Gastrocnemius medialis (tissue), 4 donors: Measurements from ENCODE around the gene SF3B6. TPM values are rescaled to one million over a fixed set of nuclear protein-coding genes. Genes with fewer than 3 reads are reported as not detected.
A peak's percentile ranks its signal among the peaks of the same experiment; 100 is the strongest.

Experiments
- ATAC-seq, 2 donors: fragments of 150-250 bp; one replicate each; pipeline ENCODE4 v1.9.1; 2016
- DNase-seq, 2 donors: peaks; one replicate each; pipeline ENCODE4 v3.0.0-alpha.2; 2019
- H3K27ac ChIP-seq, 4 donors: fragments of 200-600 bp; sonication (generic); 1 replicate in 1 of 4; 2 replicates in 3 of 4; pipeline ENCODE4 v1.5.1; 2016 to 2018; ENCODE audit warnings: mild to moderate bottlenecking in 2 of 4, moderate library complexity in 1 of 4
- H3K27me3 ChIP-seq, 3 donors: fragments of 200-600 bp; sonication (generic) in 2 of 3; 1 replicate in 1 of 3; 2 replicates in 2 of 3; pipeline versions ENCODE4 v1.5.1 to v1.6.0; 2016 to 2019; ENCODE audit warnings: mild to moderate bottlenecking in 1 of 3, moderate library complexity in 1 of 3
- H3K36me3 ChIP-seq, 2 donors: fragments of 200-600 bp; sonication (generic) in 1 of 2; one replicate each; pipeline ENCODE4 v1.5.1; 2017 to 2018
- H3K4me1 ChIP-seq, 2 donors: fragments of 200-600 bp; sonication (generic) in 1 of 2; one replicate each; pipeline ENCODE4 v1.5.1; 2016 to 2017; ENCODE audit warnings: mild to moderate bottlenecking in 2 of 2
- H3K4me3 ChIP-seq, 4 donors: fragments of 200-600 bp; sonication (generic) in 3 of 4; 1 replicate in 1 of 4; 2 replicates in 3 of 4; pipeline ENCODE4 v1.5.1; 2016 to 2019; ENCODE audit warnings: mild to moderate bottlenecking in 2 of 4
- H3K9me3 ChIP-seq, 3 donors: fragments of 200-600 bp; sonication (generic) in 2 of 3; 1 replicate in 1 of 3; 2 replicates in 2 of 3; pipeline ENCODE4 v1.5.1; 2016 to 2019
- CTCF ChIP-seq, 5 experiments: fragments of 450-650 bp in 3 of 5; fragments of 200-600 bp in 2 of 5; sonication (generic) in 2 of 5; IDR thresholded peaks in 4 of 5; conservative IDR thresholded peaks in 1 of 5; 1 replicate in 4 of 5; 2 replicates in 1 of 5; pipeline ENCODE4 v1.5.1; 2016 to 2019; ENCODE audit warnings: antibody characterized with exemption in 5 of 5, mild to moderate bottlenecking in 3 of 5, moderate library complexity in 3 of 5
- POLR2A ChIP-seq, 2 donors: fragments of 450-650 bp; IDR thresholded peaks; one replicate each; pipeline ENCODE4 v1.6.1; 2017; ENCODE audit warnings: antibody characterized with exemption in 2 of 2, mild to moderate bottlenecking in 2 of 2, moderate library complexity in 2 of 2
- in situ Hi-C, 4 donors: fragments of 200-750 bp; cut with MboI; loops; one replicate each; pipeline versions ENCODE4 v1.15.0 to v1.8.0; 2017; ENCODE audit warnings: low sequenced_read_pairs in 4 of 4
- intact Hi-C: fragments of 100-400 bp; cut with DNase I; formaldehyde crosslinking; loops from one replicate; pipeline ENCODE4 v1.15.1; 2023; ENCODE audit warnings: low total_unique reads
- total RNA-seq, 4 donors: library from RNA; depleted of rRNA; stranded (reverse); fragments of >200 nt; gene quantifications; one replicate each; pipeline versions ENCODE4 v1.1.0 to v1.2.3, GENCODE V29; 2016

Gene SF3B6
- total RNA-seq, 4 donors from 2014 or later = 55.2 to 88.1 (median 70.5) TPM

- no peaks in the 10 kb centered on the region for H3K9me3 ChIP-seq
- ATAC-seq (no peak), DNase-seq (no peak)
- intact Hi-C loops = loop anchor here (2.0 kb wide), 2 partner anchors 45 to 151 kb away; partner anchors contain the start of genes ATAD2B, FAM228B and PFN4
- H3K27ac ChIP-seq = peak overlapping the region; percentile 84 to 90 (median 87)
- peaks cover 0 to 20% of the 10 kb centered on the region in 2 donors for H3K36me3 ChIP-seq
- peaks cover 21 to 22% of the 10 kb centered on the region in 2 donors for H3K4me1 ChIP-seq
- in situ Hi-C loops = loop anchor here in 2 of 4 donors (5.0 to 25.0 kb wide), 3 partner anchors 143 to 240 kb away; partner anchors contain the start of gene ATAD2B (in 1 of the 2)
- H3K4me3 ChIP-seq = peak overlapping the region; percentile 80 to 92 (median 84)
- no peaks in the 10 kb centered on the region for H3K27me3 ChIP-seq
- no peak for TF ChIP-seq POLR2A (IDR thresholded peaks at IDR 0.05)
- TF ChIP-seq CTCF (IDR thresholded peaks at IDR 0.05 in 4 of 5, conservative IDR thresholded peaks at IDR 0.05 in 1 of 5) = no peak
Measured at GRCh38 chr2:24077535-24077877, 1.4 kb upstream of the SF3B6 start.

GRCh38 chr2:24076849-24077534 lies 866 bp upstream of the SF3B6 start:
- no peak for TF ChIP-seq CTCF (IDR thresholded peaks at IDR 0.05 in 4 of 5, conservative IDR thresholded peaks at IDR 0.05 in 1 of 5)
- no peak for TF ChIP-seq POLR2A (IDR thresholded peaks at IDR 0.05)
- in situ Hi-C loops = loop anchor here in 2 of 4 donors (5.0 to 25.0 kb wide), 3 partner anchors 142 to 240 kb away; partner anchors contain the start of gene ATAD2B (in 1 of the 2)
- Histone ChIP-seq H3K27me3 (no peaks in the 10 kb centered on the region), H3K36me3 (peaks cover 0 to 15% of the 10 kb centered on the region in 2 donors), H3K27ac (peak overlapping the region; percentile 84 to 90 (median 87)), H3K9me3 (no peaks in the 10 kb centered on the region), H3K4me1 (peaks cover 21 to 22% of the 10 kb centered on the region in 2 donors), H3K4me3 (peak overlapping the region; percentile 80 to 92 (median 84))
- peak; percentile 1 to 8 for ATAC-seq
- intact Hi-C loops = loop anchor here (1.0 to 2.0 kb wide), 4 partner anchors 30 to 150 kb away; partner anchors contain the start of genes ATAD2B, FAM228B, PFN4 and UBXN2A
- no peak for DNase-seq

GRCh38 chr2:24075259-24075658 lies 867 bp downstream of the SF3B6 start:
- TF ChIP-seq CTCF (IDR thresholded peaks at IDR 0.05 in 4 of 5, conservative IDR thresholded peaks at IDR 0.05 in 1 of 5) (no peak), POLR2A (IDR thresholded peaks at IDR 0.05) (no peak)
- DNase-seq (no peak), ATAC-seq (no peak)
- intact Hi-C loops (no loop called here), in situ Hi-C loops (loop anchor here in 2 of 4 donors (5.0 to 25.0 kb wide), 3 partner anchors 140 to 238 kb away; partner anchors contain the start of gene ATAD2B (in 1 of the 2))
- H3K4me1 ChIP-seq = peaks cover 21 to 22% of the 10 kb centered on the region in 2 donors
- H3K27me3 ChIP-seq = no peaks in the 10 kb centered on the region
- peaks cover 0 to 12% of the 10 kb centered on the region in 2 donors for H3K36me3 ChIP-seq
- H3K27ac ChIP-seq = peak overlapping the region; percentile 84 to 90 (median 87)
- no peaks in the 10 kb centered on the region for H3K9me3 ChIP-seq
- H3K4me3 ChIP-seq = peak overlapping the region; percentile 80 to 92 (median 84)

- in situ Hi-C loops (loop anchor here in 1 of 4 donors (10.0 kb wide), 1 partner anchor 139 kb away; no protein-coding TSS in a partner anchor), intact Hi-C loops (no loop called here)
- Histone ChIP-seq H3K36me3 (peaks cover 0 to 16% of the 10 kb centered on the region in 2 donors), H3K9me3 (no peaks in the 10 kb centered on the region), H3K4me3 (no peak overlapping the region), H3K27me3 (no peaks in the 10 kb centered on the region), H3K27ac (no peak overlapping the region), H3K4me1 (peaks cover 21 to 22% of the 10 kb centered on the region in 2 donors)
- DNase-seq = no peak
- no peak for ATAC-seq
- no peak for TF ChIP-seq POLR2A (IDR thresholded peaks at IDR 0.05)
- no peak for TF ChIP-seq CTCF (IDR thresholded peaks at IDR 0.05 in 4 of 5, conservative IDR thresholded peaks at IDR 0.05 in 1 of 5)
Measured at GRCh38 chr2:24073816-24074215, 2.3 kb downstream of the SF3B6 start.
